22Rv1 (cell line): ENCODE data around the gene EIF4G3.

Experiments used
- ZFX ChIP-seq: fragments of 450-650 bp; IDR thresholded peaks from 2 replicates; pipeline ENCODE4 v1.6.1; 2017; ENCODE audit warnings: antibody characterized with exemption, borderline replicate concordance
- TF ChIP-seq, protein P1 (sequence below): fragments of 450-650 bp; IDR thresholded peaks from 2 replicates; pipeline ENCODE4 v1.5.1; 2017; ENCODE audit warnings: mild to moderate bottlenecking

DNA sequence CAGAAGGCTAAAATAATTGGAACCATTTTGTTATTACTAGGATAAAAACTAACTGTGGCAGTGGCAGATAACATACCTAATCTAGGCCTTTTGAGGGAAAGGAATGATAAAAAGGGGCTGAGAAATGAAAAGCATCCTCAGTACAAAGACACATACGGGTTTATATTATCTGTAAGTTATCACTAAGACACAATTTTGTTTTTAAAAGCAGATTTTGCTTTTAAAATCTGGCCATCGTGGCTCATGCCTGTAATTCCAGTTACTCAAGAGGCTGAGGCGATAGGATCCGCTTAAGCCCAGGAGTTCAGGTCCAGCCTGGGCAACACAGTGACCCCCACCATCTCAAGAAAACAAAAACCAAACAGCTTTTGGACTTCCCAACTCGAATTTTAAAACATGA lies 364.8 kb downstream of the EIF4G3 start:
- TF ChIP-seq, protein P1, sequence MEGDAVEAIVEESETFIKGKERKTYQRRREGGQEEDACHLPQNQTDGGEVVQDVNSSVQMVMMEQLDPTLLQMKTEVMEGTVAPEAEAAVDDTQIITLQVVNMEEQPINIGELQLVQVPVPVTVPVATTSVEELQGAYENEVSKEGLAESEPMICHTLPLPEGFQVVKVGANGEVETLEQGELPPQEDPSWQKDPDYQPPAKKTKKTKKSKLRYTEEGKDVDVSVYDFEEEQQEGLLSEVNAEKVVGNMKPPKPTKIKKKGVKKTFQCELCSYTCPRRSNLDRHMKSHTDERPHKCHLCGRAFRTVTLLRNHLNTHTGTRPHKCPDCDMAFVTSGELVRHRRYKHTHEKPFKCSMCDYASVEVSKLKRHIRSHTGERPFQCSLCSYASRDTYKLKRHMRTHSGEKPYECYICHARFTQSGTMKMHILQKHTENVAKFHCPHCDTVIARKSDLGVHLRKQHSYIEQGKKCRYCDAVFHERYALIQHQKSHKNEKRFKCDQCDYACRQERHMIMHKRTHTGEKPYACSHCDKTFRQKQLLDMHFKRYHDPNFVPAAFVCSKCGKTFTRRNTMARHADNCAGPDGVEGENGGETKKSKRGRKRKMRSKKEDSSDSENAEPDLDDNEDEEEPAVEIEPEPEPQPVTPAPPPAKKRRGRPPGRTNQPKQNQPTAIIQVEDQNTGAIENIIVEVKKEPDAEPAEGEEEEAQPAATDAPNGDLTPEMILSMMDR: no peak
- TF ChIP-seq ZFX: no peak
